ENCODE data around the gene EIF5AL1. TPM values are rescaled to one million over a fixed set of nuclear protein-coding genes. Genes with fewer than 3 reads are reported as not detected.

EIF5AL1 gene
- total and polyA plus RNA-seq, 2 experiments from 2014 or later: 0.27 to 1.5 TPM

DNA sequence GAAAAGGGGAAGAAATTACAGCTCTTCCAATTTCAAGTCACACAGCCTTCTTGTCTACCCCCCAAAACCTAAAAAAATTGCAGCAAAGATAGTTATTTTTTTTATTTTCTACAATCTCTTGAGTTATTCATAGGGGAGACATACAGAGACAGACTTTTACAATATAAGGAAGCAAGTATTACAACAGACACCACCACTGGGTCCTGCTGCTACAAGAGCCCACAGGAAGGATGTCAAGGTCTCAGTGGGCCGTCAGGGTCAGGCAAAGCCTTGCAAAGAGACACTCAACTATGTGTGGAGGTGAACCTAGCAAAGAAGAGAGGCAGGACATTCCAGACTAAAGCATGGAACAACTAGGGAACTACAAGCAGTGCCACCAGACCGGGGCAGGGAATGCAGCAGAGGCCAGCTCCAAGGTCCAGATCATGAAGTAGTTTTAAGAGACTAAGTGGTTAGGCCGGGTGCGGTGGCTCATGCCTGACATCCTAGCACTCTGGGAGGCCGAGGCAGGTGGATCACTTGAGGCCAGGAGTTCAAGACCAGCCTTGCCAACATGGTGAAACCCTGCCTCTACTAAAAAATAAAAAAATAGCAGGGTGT is 38.7 kb upstream of the EIF5AL1 start:
- H3K4me2 ChIP-seq: no peak overlapping the region
- no peaks in the 10 kb centered on the region for H3K4me1 ChIP-seq (ENCODE audit: insufficient read depth)
- H3K9me2 ChIP-seq (replicated peaks; ENCODE audit: insufficient read depth): no peaks in the 10 kb centered on the region
- no peaks in the 10 kb centered on the region for H3K36me3 ChIP-seq (replicated peaks; ENCODE audit: insufficient read depth, low read depth)
- no peaks in the 10 kb centered on the region for H3K27me3 ChIP-seq
- no peaks in the 10 kb centered on the region for H3K9me3 ChIP-seq (ENCODE audit: low read depth)
- no peaks in the 10 kb centered on the region for H4K20me1 ChIP-seq (ENCODE audit: insufficient read depth, poor library complexity, severe bottlenecking)
- TF ChIP-seq CTCF (IDR thresholded peaks at IDR 0.05; ENCODE audit: poor library complexity): no peak
- no peak for TF ChIP-seq EZH2phosphoT487 (IDR thresholded peaks at IDR 0.05; ENCODE audit: low read depth, severe bottlenecking, unreplicated experiment)
- no peak for TF ChIP-seq EZH2 (IDR thresholded peaks at IDR 0.05; ENCODE audit: borderline replicate concordance)
- H2AFZ ChIP-seq: no peak overlapping the region
- 90% methylated on average over 5 of the region's 5 CpGs for WGBS (ENCODE audit: low lambda C conversion rate, missing lambda C conversion rate)
- H3K79me2 ChIP-seq: no peaks in the 10 kb centered on the region
- no peak overlapping the region for H3K27ac ChIP-seq
- DNase-seq (ENCODE audit: low spot score): no peak
- H3K4me3 ChIP-seq: no peak overlapping the region

GRCh38 chr10:79475119-79475653 is 37.1 kb upstream of the EIF5AL1 start:
- Histone ChIP-seq H2AFZ (no peak overlapping the region), H3K9me3 (ENCODE audit: low read depth) (no peaks in the 10 kb centered on the region), H3K27me3 (no peaks in the 10 kb centered on the region), H3K4me1 (ENCODE audit: insufficient read depth) (no peaks in the 10 kb centered on the region), H3K9me2 (replicated peaks; ENCODE audit: insufficient read depth) (no peaks in the 10 kb centered on the region), H3K4me2 (no peak overlapping the region), H3K4me3 (no peak overlapping the region), H3K27ac (no peak overlapping the region), H3K36me3 (replicated peaks; ENCODE audit: insufficient read depth, low read depth) (no peaks in the 10 kb centered on the region), H3K79me2 (no peaks in the 10 kb centered on the region), H4K20me1 (ENCODE audit: insufficient read depth, poor library complexity, severe bottlenecking) (no peaks in the 10 kb centered on the region)
- TF ChIP-seq CTCF (IDR thresholded peaks at IDR 0.05; ENCODE audit: poor library complexity): no peak
- TF ChIP-seq EZH2phosphoT487 (IDR thresholded peaks at IDR 0.05; ENCODE audit: low read depth, severe bottlenecking, unreplicated experiment): no peak
- TF ChIP-seq EZH2 (IDR thresholded peaks at IDR 0.05; ENCODE audit: borderline replicate concordance): no peak
- WGBS (ENCODE audit: low lambda C conversion rate, missing lambda C conversion rate): 90% methylated on average over 7 of the region's 7 CpGs
- DNase-seq (ENCODE audit: low spot score): no peak

- 93% methylated on average over 3 of the region's 3 CpGs for WGBS (ENCODE audit: low lambda C conversion rate, missing lambda C conversion rate)
Observed at GRCh38 chr10:79475877-79476276, 36.5 kb upstream of the EIF5AL1 start.

More at GRCh38 chr10:79475877-79476276, 36.5 kb upstream of the EIF5AL1 start:
- no peak overlapping the region for H3K4me3 ChIP-seq
- H3K79me2 ChIP-seq: no peaks in the 10 kb centered on the region
- H3K27ac ChIP-seq: no peak overlapping the region
- H3K4me2 ChIP-seq: no peak overlapping the region
- H3K9me2 ChIP-seq (replicated peaks; ENCODE audit: insufficient read depth): no peaks in the 10 kb centered on the region
- H4K20me1 ChIP-seq (ENCODE audit: insufficient read depth, poor library complexity, severe bottlenecking): no peaks in the 10 kb centered on the region
- H3K27me3 ChIP-seq: no peaks in the 10 kb centered on the region
- H2AFZ ChIP-seq: no peak overlapping the region
- no peaks in the 10 kb centered on the region for H3K4me1 ChIP-seq (ENCODE audit: insufficient read depth)
- H3K9me3 ChIP-seq (ENCODE audit: low read depth): no peaks in the 10 kb centered on the region
- no peak for DNase-seq (ENCODE audit: low spot score)
- H3K36me3 ChIP-seq (replicated peaks; ENCODE audit: insufficient read depth, low read depth): no peaks in the 10 kb centered on the region
- no peak for TF ChIP-seq EZH2phosphoT487 (IDR thresholded peaks at IDR 0.05; ENCODE audit: low read depth, severe bottlenecking, unreplicated experiment)
- no peak for TF ChIP-seq CTCF (IDR thresholded peaks at IDR 0.05; ENCODE audit: poor library complexity)
- TF ChIP-seq EZH2 (IDR thresholded peaks at IDR 0.05; ENCODE audit: borderline replicate concordance): no peak

Data from hepatocyte (in vitro differentiated cells).